PC-9 (cell line): ENCODE data around the gene SH3GL3. TPM values are rescaled to one million over a fixed set of nuclear protein-coding genes. Genes with fewer than 3 reads are reported as not detected.

Experiments used
- BruUV-seq: library from RNA; stranded (reverse); fragments of 400-500 nt; replicated peaks from 2 replicates; lab custom pipeline; 2021; lab: Mats Ljungman, UMichigan
- CTCF ChIA-PET: fragments of 300-600 bp; sonication (Branson Sonifier 250); formaldehyde crosslinking; loops from one replicate; lab custom pipeline; 2022; ENCODE audit warnings: antibody characterized with exemption; lab: Charles Lee
- POLR2A ChIA-PET: fragments of 300-600 bp; sonication (Branson Sonifier 250); formaldehyde crosslinking; loops from one replicate; lab custom pipeline; 2022; ENCODE audit warnings: antibody characterized with exemption; ENCODE audit not compliant: unreplicated experiment; lab: Charles Lee
- DNase-seq, 2 experiments: peaks; one replicate each; pipeline versions ENCODE4 v3.0.0 to v3.0.0-alpha.2; 2015 to 2022; ENCODE audit warnings: mixed read lengths in 1 of 2
- H2AFZ ChIP-seq: fragments of 200-600 bp; sonication (generic); 2 replicates; pipeline ENCODE4 v1.8.1; 2017; ENCODE audit warnings: antibody characterized with exemption
- H3F3A ChIP-seq: fragments of 200-600 bp; sonication (generic); 2 replicates; pipeline ENCODE4 v1.8.1; 2017; ENCODE audit warnings: antibody characterized with exemption, mild to moderate bottlenecking, low read depth; ENCODE audit not compliant: insufficient read depth
- H3K27ac ChIP-seq: fragments of 200-600 bp; sonication (generic); 2 replicates; pipeline ENCODE4 v1.6.1; 2016; ENCODE audit warnings: mixed run types
- H3K27me3 ChIP-seq: fragments of 200-600 bp; sonication (generic); 2 replicates; pipeline ENCODE4 v1.6.1; 2016; ENCODE audit warnings: low read depth, mixed run types; ENCODE audit not compliant: insufficient read depth
- H3K36me3 ChIP-seq: fragments of 200-600 bp; sonication (generic); 2 replicates; pipeline ENCODE4 v1.6.1; 2016; ENCODE audit warnings: low read depth, mixed run types
- H3K4me1 ChIP-seq: fragments of 200-600 bp; sonication (generic); replicated peaks from 2 replicates; pipeline ENCODE4 v1.6.1; 2016; ENCODE audit warnings: mixed run types; ENCODE audit not compliant: insufficient read depth
- H3K4me2 ChIP-seq: fragments of 200-600 bp; sonication (generic); 2 replicates; pipeline ENCODE4 v1.6.1; 2017; ENCODE audit warnings: mixed run types
- H3K4me3 ChIP-seq: fragments of 200-600 bp; sonication (generic); 2 replicates; pipeline ENCODE4 v1.6.1; 2016; ENCODE audit warnings: mixed run types
- H3K79me2 ChIP-seq: fragments of 200-600 bp; sonication (generic); 2 replicates; pipeline ENCODE4 v1.6.1; 2017; ENCODE audit warnings: low read depth, mixed run types
- H3K9me2 ChIP-seq: fragments of 200-600 bp; sonication (generic); 2 replicates; pipeline ENCODE4 v1.8.1; 2017; ENCODE audit warnings: mild to moderate bottlenecking; ENCODE audit not compliant: insufficient read depth
- H3K9me3 ChIP-seq: fragments of 200-600 bp; sonication (generic); 2 replicates; pipeline ENCODE4 v1.8.1; 2016; ENCODE audit warnings: low read depth; ENCODE audit not compliant: insufficient read depth
- H4K20me1 ChIP-seq: fragments of 200-600 bp; sonication (generic); 2 replicates; pipeline ENCODE4 v1.8.1; 2017; ENCODE audit not compliant: insufficient read depth
- EZH2 ChIP-seq: fragments of 200-600 bp; sonication (generic); IDR thresholded peaks from 2 replicates; pipeline ENCODE4 v1.8.0; 2017; ENCODE audit warnings: antibody characterized with exemption, low read depth
- intact Hi-C: fragments of 100-400 bp; cut with micrococcal nuclease; formaldehyde crosslinking; loops from one replicate; pipeline ENCODE4 v1.10.0; 2022; ENCODE audit not compliant: unreplicated experiment
- total RNA-seq: library from RNA; stranded (reverse); gene quantifications from 2 replicates; pipeline ENCODE4 v1.2.3, GENCODE V29; 2021
- TF ChIP-seq, protein P1 (sequence below): fragments of 200-600 bp; sonication (generic); conservative IDR thresholded peaks from 2 replicates; pipeline ENCODE4 v1.6.1; 2017; ENCODE audit warnings: mixed run types, antibody characterized with exemption, mild to moderate bottlenecking, moderate library complexity

Gene SH3GL3
- total RNA-seq, 1 experiment from 2014 or later: 0.22 TPM

DNA sequence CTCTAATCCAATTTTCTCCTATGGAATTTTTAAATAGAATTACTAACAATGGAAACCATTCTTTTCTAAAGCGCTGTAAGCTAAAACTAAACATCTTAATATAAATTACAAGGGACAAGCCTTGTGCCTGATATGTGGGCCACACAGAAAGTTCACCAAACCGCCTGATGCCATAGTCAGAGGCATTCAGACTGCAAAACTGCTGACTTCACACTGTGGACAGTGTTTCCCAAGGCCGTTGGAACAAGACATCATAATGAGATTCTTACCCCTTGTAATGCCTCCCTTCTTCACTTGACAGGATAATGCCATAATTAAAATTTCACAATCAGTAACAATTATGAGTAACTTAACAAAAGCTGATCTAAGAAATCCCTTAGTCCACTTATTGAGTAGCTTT lies 14.9 kb downstream of the SH3GL3 start:
- DNase-seq: no peak

DNA sequence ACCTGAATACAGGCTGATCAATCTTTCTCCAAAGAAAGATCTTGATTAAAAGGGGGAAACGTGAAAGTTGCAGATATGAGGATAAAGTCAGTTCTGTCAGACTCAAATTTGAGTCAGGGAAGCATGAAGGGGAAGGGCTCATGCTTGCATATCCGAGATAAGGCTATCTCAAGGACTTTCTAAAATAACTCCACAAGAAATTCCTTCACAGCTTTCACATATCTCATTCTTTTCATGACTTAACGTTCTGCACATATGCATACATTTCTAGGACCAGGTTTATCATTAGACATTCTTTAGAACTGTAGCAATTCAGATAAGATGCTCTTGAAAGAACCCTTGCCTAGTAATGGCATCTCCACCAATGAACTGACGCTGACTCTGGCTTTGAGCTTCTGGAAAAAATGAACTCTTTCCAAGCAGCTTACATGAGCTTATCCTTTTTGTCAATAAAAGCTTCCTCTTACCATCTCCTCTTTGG lies 15.9 kb downstream of the SH3GL3 start:
- POLR2A ChIA-PET: no interaction called here
- H3K27me3 ChIP-seq: no peaks in the 10 kb centered on the region
- BruUV-seq: no TSS peak
- no peak overlapping the region for H3K4me2 ChIP-seq
- TF ChIP-seq, protein P1, sequence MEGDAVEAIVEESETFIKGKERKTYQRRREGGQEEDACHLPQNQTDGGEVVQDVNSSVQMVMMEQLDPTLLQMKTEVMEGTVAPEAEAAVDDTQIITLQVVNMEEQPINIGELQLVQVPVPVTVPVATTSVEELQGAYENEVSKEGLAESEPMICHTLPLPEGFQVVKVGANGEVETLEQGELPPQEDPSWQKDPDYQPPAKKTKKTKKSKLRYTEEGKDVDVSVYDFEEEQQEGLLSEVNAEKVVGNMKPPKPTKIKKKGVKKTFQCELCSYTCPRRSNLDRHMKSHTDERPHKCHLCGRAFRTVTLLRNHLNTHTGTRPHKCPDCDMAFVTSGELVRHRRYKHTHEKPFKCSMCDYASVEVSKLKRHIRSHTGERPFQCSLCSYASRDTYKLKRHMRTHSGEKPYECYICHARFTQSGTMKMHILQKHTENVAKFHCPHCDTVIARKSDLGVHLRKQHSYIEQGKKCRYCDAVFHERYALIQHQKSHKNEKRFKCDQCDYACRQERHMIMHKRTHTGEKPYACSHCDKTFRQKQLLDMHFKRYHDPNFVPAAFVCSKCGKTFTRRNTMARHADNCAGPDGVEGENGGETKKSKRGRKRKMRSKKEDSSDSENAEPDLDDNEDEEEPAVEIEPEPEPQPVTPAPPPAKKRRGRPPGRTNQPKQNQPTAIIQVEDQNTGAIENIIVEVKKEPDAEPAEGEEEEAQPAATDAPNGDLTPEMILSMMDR: no peak
- no peak for TF ChIP-seq EZH2
- H3K9me2 ChIP-seq: no peaks in the 10 kb centered on the region; the same call in 1 of the 2 replicates
- H3K27ac ChIP-seq: no peak overlapping the region
- H3K4me1 ChIP-seq: no peaks in the 10 kb centered on the region
- H3K36me3 ChIP-seq: no peaks in the 10 kb centered on the region
- intact Hi-C loops: no loop called here
- no peak for DNase-seq
- H2AFZ ChIP-seq: no peak overlapping the region
- no peaks in the 10 kb centered on the region for H3F3A ChIP-seq
- 0 out of 2 replicates have a peak, but pooled peaks cover 3% of the 10 kb centered on the region for H3K9me3 ChIP-seq
- no peaks in the 10 kb centered on the region for H4K20me1 ChIP-seq
- CTCF ChIA-PET: no interaction called here
- H3K4me3 ChIP-seq: no peak overlapping the region
- H3K79me2 ChIP-seq: no peaks in the 10 kb centered on the region

More for the DNA sequence above, 14.9 kb downstream of the SH3GL3 start:
- Histone ChIP-seq H3K4me1 (no peaks in the 10 kb centered on the region), H3K4me2 (no peak overlapping the region), H3K9me2 (no peaks in the 10 kb centered on the region; the same call in 1 of the 2 replicates), H3K79me2 (no peaks in the 10 kb centered on the region), H4K20me1 (no peaks in the 10 kb centered on the region), H3K4me3 (no peak overlapping the region), H3F3A (no peaks in the 10 kb centered on the region), H2AFZ (no peak overlapping the region), H3K27ac (no peak overlapping the region), H3K36me3 (no peaks in the 10 kb centered on the region), H3K9me3 (0 out of 2 replicates have a peak, but pooled peaks cover 3% of the 10 kb centered on the region), H3K27me3 (no peaks in the 10 kb centered on the region)
- no TSS peak for BruUV-seq
- POLR2A ChIA-PET: no interaction called here
- TF ChIP-seq, protein P1: no peak
- no peak for TF ChIP-seq EZH2
- CTCF ChIA-PET: no interaction called here
- intact Hi-C loops: no loop called here

DNA sequence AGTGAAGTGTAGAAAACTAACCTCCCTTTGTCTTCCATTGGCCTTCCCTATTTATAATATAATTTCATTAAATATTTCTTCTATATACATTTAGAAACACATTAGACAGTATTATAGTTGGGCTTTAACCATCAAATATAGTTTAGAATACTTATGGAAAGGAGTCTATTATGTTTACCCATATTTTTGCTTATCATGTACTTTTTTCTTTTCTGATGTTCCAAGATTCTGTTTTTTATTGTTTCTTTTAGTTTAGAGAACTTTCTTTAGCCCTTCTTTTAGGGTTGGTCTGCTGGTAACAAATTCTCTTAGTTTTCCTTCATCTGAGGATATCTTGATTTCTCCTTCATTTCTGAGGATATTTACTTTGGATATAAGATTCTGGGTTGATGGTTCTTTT lies 23.7 kb downstream of the SH3GL3 start:
- no peaks in the 10 kb centered on the region for H3K9me3 ChIP-seq
- H3K27me3 ChIP-seq: no peaks in the 10 kb centered on the region
- intact Hi-C loops: no loop called here
- H3K79me2 ChIP-seq: no peaks in the 10 kb centered on the region
- no peak overlapping the region for H3K4me3 ChIP-seq
- ChIA-PET CTCF (no interaction called here), POLR2A (no interaction called here)
- no peak overlapping the region for H2AFZ ChIP-seq
- no peaks in the 10 kb centered on the region for H3K9me2 ChIP-seq
- no TSS peak for BruUV-seq
- TF ChIP-seq EZH2: no peak
- no peaks in the 10 kb centered on the region for H3K4me1 ChIP-seq
- no peaks in the 10 kb centered on the region for H4K20me1 ChIP-seq
- no peak overlapping the region for H3K27ac ChIP-seq
- no peaks in the 10 kb centered on the region for H3K36me3 ChIP-seq
- H3F3A ChIP-seq: no peaks in the 10 kb centered on the region
- H3K4me2 ChIP-seq: no peak overlapping the region
- DNase-seq: no peak

DNA sequence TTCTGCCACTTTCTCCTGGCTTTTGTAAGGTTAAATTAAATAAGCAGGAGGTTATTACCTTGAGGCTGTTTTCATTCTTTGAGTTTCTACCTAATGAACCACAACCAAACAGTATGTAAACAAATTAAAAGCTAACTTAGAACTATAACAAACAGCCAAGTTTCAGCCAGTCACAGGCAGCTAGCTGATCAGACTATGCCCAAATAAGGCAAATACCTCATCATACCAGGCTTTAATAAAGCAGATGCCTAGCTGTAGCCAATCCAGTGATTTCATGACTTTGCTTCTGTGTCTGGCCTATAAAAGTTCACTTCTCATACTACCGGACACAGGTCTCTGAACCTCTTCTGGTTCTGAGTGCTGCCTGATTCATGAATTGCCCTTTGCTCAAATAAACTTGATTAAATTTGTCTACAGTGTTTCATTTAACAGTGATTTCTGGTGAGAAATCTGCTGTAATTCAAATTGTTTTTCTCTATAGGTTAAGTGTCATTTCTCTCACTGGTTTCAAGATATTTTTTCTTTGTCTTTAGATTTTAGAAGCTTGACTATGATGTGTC lies 24.2 kb downstream of the SH3GL3 start:
- no peak overlapping the region for H3K27ac ChIP-seq
- POLR2A ChIA-PET: no interaction called here
- no TSS peak for BruUV-seq
- H3K36me3 ChIP-seq: no peaks in the 10 kb centered on the region
- no peak overlapping the region for H3K4me2 ChIP-seq
- TF ChIP-seq, protein P1: no peak
- TF ChIP-seq EZH2: no peak
- no peak overlapping the region for H3K4me3 ChIP-seq
- intact Hi-C loops: no loop called here
- no peaks in the 10 kb centered on the region for H3K27me3 ChIP-seq
- no peak for DNase-seq
- H4K20me1 ChIP-seq: no peaks in the 10 kb centered on the region
- H3K79me2 ChIP-seq: no peaks in the 10 kb centered on the region
- H3K9me3 ChIP-seq: no peaks in the 10 kb centered on the region
- H3F3A ChIP-seq: no peaks in the 10 kb centered on the region
- H3K9me2 ChIP-seq: no peaks in the 10 kb centered on the region
- H2AFZ ChIP-seq: no peak overlapping the region
- CTCF ChIA-PET: no interaction called here
- no peaks in the 10 kb centered on the region for H3K4me1 ChIP-seq
